NT2/D1 (cell line): ENCODE results near the gene PLCB4.

Source experiments
- SUZ12 ChIP-seq: IDR thresholded peaks from 2 replicates; pipeline ENCODE4 v1.6.1; 2011; ENCODE audit not compliant: insufficient read length, insufficient read depth; ENCODE audit errors: extremely low read depth
- YY1 ChIP-seq: IDR thresholded peaks from 2 replicates; pipeline ENCODE4 v1.6.1; 2011; ENCODE audit not compliant: insufficient read length, insufficient read depth

GRCh38 chr20:9227896-9228615 lies 159.2 kb downstream of the PLCB4 start:
- TF ChIP-seq YY1 = no peak
- no peak for TF ChIP-seq SUZ12
